GM15510 (cell line): ENCODE results near the gene KCTD8.

Experiments
- POLR2A ChIP-seq: IDR thresholded peaks from 3 replicates; pipeline ENCODE4 v1.6.1; 2011; ENCODE audit warnings: borderline replicate concordance; ENCODE audit not compliant: insufficient read length; ENCODE audit errors: extremely low read depth

KCTD8 gene

DNA sequence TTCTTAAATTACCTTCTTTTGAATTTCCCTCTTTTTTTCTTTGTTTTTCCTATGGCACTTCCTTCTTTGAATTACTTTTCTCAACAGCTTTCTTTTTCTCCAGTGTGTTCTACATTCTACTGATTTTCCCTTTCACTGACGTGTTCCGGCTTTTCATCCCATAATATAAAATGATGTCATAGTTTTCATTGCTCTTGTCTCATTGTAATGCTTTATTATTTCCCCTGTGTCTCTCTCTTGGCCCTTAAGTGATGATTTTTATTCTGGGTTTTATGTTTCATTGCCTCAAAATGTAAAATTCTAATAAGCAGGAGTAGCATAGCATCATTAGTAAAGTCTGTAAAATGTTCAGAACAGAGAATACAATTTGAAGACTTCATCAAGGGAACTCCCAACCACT, 299.3 kb downstream of the KCTD8 start:
- TF ChIP-seq POLR2A: no peak

DNA sequence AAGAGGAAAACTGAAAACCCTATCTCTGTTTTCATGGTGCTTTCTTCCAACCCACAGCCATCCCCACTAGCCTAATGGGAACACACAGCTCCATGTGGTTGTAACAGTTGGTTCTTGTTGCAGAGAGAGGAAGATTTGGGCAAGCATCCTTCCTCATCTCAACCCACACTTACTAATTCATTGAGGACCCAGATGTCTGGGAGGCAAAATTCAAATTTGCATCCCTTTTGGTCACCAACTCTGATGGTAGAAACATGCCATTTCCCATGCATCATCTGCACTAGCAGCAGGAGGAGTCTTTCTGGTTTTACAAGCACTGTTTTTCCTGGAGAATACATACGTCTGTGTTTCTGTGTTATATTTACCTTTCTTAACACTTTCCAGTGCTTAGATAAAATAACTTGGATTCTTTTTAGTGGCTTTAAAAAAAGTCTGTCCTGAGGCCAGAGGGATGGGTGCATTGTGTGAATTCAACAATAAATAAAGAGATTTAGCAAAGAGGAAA, 301.0 kb downstream of the KCTD8 start:
- no peak for TF ChIP-seq POLR2A

DNA sequence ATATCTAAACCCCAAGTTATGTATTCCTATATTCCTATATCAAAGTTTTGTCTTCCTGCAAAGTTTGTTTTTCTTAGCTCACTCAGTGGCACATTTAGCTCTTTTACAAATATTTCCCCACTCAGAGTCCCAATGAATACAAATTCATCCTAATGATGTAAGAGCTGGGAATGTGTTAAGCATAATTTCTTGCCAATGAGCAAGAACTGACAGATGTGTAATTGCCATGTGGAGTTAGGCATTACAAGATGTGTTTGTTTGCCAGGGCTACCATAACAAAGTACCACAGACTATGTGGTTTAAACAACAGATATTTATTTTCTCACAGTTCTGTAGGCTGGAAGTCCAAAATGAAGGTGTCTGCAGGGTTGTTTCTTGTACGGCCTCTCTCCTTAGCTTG, 302.1 kb downstream of the KCTD8 start:
- no peak for TF ChIP-seq POLR2A

DNA sequence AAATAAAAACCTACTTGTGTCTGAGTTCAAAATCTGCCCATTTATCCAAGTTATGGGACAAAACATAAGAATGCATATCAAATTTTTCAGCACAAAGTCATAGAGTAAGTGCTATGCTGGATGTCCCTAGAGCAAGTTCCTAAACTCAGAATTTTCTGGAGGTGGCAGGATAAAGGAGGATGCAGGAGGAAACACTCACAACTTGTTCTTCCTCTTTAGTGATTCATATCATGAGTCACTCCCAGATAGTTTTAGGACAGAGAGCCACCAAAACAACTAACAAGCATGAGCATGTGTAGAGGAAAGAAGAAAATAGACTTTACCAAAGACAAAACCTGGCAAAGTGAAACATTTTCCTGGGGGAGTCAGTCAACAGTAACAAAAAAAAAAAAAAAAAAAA, 302.7 kb downstream of the KCTD8 start:
- TF ChIP-seq POLR2A: no peak

GRCh38 chr4:44132526-44132925, 316.1 kb downstream of the KCTD8 start:
- TF ChIP-seq POLR2A: no peak
